ENCODE data around the gene TMEM135.

DNA sequence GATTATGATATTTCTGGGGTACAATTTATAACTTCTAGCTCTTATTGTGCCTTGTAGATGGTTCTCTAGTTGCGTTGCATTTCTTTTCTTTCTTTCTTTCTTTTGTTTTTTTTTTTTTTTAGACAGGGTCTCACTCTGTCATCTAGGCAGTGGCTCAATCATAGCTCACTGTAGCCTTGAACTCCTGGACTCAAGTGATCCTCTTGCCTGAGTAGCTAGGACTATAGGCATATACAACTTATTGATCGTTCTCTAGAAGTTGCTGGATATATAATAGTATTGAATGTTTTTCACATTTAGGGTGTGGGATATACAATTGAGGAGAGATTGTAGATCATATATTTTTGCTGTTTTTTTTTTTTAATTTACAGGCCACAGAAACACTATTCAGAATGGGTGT is 119.2 kb downstream of the TMEM135 start:
- TF ChIP-seq POLR2AphosphoS5 (IDR thresholded peaks at IDR 0.05; ENCODE audit: low read depth, low read length), result no peak
- TF ChIP-seq POLR2A (IDR thresholded peaks at IDR 0.05; ENCODE audit: low read depth, low read length), result no peak
